HS-5 (cell line): ENCODE measurements around the gene TNIK.

Experiments used
- DNase-seq: peaks from one replicate; pipeline ENCODE4 v3.0.0-alpha.2; 2012; ENCODE audit warnings: low read depth

The TNIK gene

GRCh38 chr3:171189394-171190080 lies 270.7 kb downstream of the TNIK start:
- no peak for DNase-seq

- no peak for DNase-seq
Observed at GRCh38 chr3:171187706-171188290, 272.4 kb downstream of the TNIK start.

- no peak for DNase-seq
Observed at GRCh38 chr3:171186817-171187500, 273.2 kb downstream of the TNIK start.

GRCh38 chr3:171186383-171186782 lies 273.8 kb downstream of the TNIK start:
- no peak for DNase-seq

- DNase-seq = no peak
Observed at GRCh38 chr3:171185959-171186358, 274.2 kb downstream of the TNIK start.

GRCh38 chr3:171184372-171184771 lies 275.8 kb downstream of the TNIK start:
- no peak for DNase-seq

GRCh38 chr3:171183042-171183441 lies 277.2 kb downstream of the TNIK start:
- DNase-seq = no peak

- no peak for DNase-seq
Observed at GRCh38 chr3:171181907-171182690, 278.1 kb downstream of the TNIK start.

- DNase-seq = no peak
Observed at GRCh38 chr3:171178714-171179113, 281.5 kb downstream of the TNIK start.

GRCh38 chr3:171177553-171177952 lies 282.7 kb downstream of the TNIK start:
- no peak for DNase-seq

- DNase-seq = no peak
Observed at GRCh38 chr3:171177056-171177455, 283.1 kb downstream of the TNIK start.

GRCh38 chr3:171176244-171176933 lies 283.8 kb downstream of the TNIK start:
- no peak for DNase-seq

- DNase-seq = no peak
Observed at GRCh38 chr3:171175741-171176234, 284.4 kb downstream of the TNIK start.

GRCh38 chr3:171173736-171174135 lies 286.5 kb downstream of the TNIK start:
- DNase-seq = no peak

- DNase-seq = no peak
Observed at GRCh38 chr3:171172070-171172469, 288.1 kb downstream of the TNIK start.

GRCh38 chr3:171169866-171170265 lies 290.3 kb downstream of the TNIK start:
- no peak for DNase-seq

- DNase-seq = no peak
Observed at GRCh38 chr3:171169443-171169842, 290.8 kb downstream of the TNIK start.

GRCh38 chr3:171168551-171168950 lies 291.7 kb downstream of the TNIK start:
- DNase-seq = no peak

- peak; percentile 66 for DNase-seq
Observed at GRCh38 chr3:171168086-171168485, 292.1 kb downstream of the TNIK start.

GRCh38 chr3:171165983-171166382 lies 294.2 kb downstream of the TNIK start:
- DNase-seq = no peak

- DNase-seq = no peak
Observed at GRCh38 chr3:171165499-171165921, 294.7 kb downstream of the TNIK start.

- DNase-seq = no peak
Observed at GRCh38 chr3:171164067-171164465, 296.1 kb downstream of the TNIK start.
